Measurements from ENCODE around the gene SLC30A5. TPM values are rescaled to one million over a fixed set of nuclear protein-coding genes. Genes with fewer than 3 reads are reported as not detected.
A peak's percentile ranks its signal among the peaks of the same experiment; 100 is the strongest.

Gene SLC30A5
- total RNA-seq, 1 experiment from 2014 or later: 50.0 TPM

DNA sequence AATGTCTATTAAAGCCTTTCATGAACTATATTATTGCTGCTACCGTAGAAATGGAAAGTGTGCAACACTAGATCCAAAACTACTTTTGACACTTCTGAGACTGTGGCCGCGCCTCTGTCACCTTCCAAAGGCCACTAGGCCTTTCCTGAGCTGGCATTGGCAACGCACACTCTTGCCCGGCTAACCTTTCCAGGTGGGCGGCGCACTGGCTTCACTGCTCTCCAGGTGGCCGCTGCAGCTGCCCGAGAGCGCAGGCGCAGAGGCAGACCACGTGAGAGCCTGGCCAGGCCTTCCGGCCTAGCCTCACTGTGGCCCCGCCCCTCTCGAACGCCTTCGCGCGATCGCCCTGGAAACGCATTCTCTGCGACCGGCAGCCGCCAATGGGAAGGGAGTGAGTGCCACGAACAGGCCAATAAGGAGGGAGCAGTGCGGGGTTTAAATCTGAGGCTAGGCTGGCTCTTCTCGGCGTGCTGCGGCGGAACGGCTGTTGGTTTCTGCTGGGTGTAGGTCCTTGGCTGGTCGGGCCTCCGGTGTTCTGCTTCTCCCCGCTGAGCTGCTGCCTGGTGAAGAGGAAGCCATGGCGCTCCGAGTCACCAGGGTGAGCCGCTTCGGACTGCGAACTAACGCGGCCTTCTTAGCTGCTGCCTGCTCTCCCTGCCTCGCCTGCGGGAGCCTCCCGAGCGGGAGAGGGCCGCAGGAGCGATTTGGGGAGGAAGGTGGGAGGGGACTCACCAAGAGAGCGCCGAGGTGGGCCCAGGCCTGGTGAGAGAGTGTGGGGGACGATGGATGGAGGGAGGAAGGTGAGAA lies 73.1 kb downstream of the SLC30A5 start, which contains the start of gene CCNB1 (continued):
- TF ChIP-seq, protein P1, sequence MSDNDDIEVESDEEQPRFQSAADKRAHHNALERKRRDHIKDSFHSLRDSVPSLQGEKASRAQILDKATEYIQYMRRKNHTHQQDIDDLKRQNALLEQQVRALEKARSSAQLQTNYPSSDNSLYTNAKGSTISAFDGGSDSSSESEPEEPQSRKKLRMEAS (IDR thresholded peaks at IDR 0.05): peak; percentile 97
- TF ChIP-seq SIN3A (IDR thresholded peaks at IDR 0.05; ENCODE audit: low read depth): peak; percentile 99
- no peak for TF ChIP-seq EZH2phosphoT487 (IDR thresholded peaks at IDR 0.05; ENCODE audit: borderline replicate concordance)
- TF ChIP-seq POLR2AphosphoS5 (IDR thresholded peaks at IDR 0.05; ENCODE audit: low read depth, low read length): peak; percentile 81
- no peak for TF ChIP-seq REST (IDR thresholded peaks at IDR 0.05; ENCODE audit: low read depth)
- TF ChIP-seq RAD21 (IDR thresholded peaks at IDR 0.05; ENCODE audit: low read depth): no peak
- peak; percentile 97 for TF ChIP-seq SP1 (IDR thresholded peaks at IDR 0.05; ENCODE audit: low read depth)
- 0 out of 2 replicates have a peak, but pooled peaks have one; percentile 37 for TF ChIP-seq SRF (IDR thresholded peaks at IDR 0.05; ENCODE audit: low read depth)
- TF ChIP-seq FOSL1 (IDR thresholded peaks at IDR 0.05; ENCODE audit: low read depth): no peak
- peak; percentile 50; the same call in 1 of the 2 replicates for TF ChIP-seq ELF1 (IDR thresholded peaks at IDR 0.05; ENCODE audit: borderline replicate concordance, low read depth)
- peak; percentile 58; the same call in 1 of the 2 replicates for TF ChIP-seq EGR1 (IDR thresholded peaks at IDR 0.05; ENCODE audit: low read depth)
- no peak for TF ChIP-seq ATF3 (IDR thresholded peaks at IDR 0.05)
- peak; percentile 85 for TF ChIP-seq ZFX (IDR thresholded peaks at IDR 0.05)
